Ascending aorta (tissue), 2 donors: ENCODE data around the gene WDR82. TPM values are rescaled to one million over a fixed set of nuclear protein-coding genes. Genes with fewer than 3 reads are reported as not detected.
A peak's percentile ranks its signal among the peaks of the same experiment; 100 is the strongest.

Source experiments
- DNase-seq, 2 donors: peaks; one replicate each; pipeline ENCODE4 v3.0.0-alpha.2; 2019; ENCODE audit warnings: low spot score in 2 of 2
- H3K27ac ChIP-seq, 2 donors: fragments of 200-600 bp; sonication (generic); one replicate each; pipeline ENCODE4 v1.5.1; 2016 to 2017; ENCODE audit warnings: mild to moderate bottlenecking in 1 of 2
- H3K27me3 ChIP-seq: fragments of 200-600 bp; sonication (generic); one replicate; pipeline ENCODE4 v1.5.1; 2017
- H3K36me3 ChIP-seq, 2 donors: fragments of 200-600 bp; sonication (generic); one replicate each; pipeline ENCODE4 v1.5.1; 2016
- H3K4me1 ChIP-seq, 2 donors: fragments of 200-600 bp; sonication (generic); one replicate each; pipeline ENCODE4 v1.5.1; 2016 to 2017; ENCODE audit warnings: mild to moderate bottlenecking in 1 of 2
- H3K4me3 ChIP-seq, 2 donors: fragments of 200-600 bp; sonication (generic); one replicate each; pipeline ENCODE4 v1.5.1; 2016 to 2017; ENCODE audit warnings: mild to moderate bottlenecking in 1 of 2
- H3K9me3 ChIP-seq, 2 donors: fragments of 200-600 bp; sonication (generic); one replicate each; pipeline ENCODE4 v1.5.1; 2016
- intact Hi-C: fragments of 100-400 bp; cut with DNase I; formaldehyde crosslinking; loops from one replicate; pipeline ENCODE4 v1.15.1; 2023
- total RNA-seq: library from RNA; depleted of rRNA; stranded (reverse); fragments of >200 nt; gene quantifications from one replicate; pipeline ENCODE4 v1.1.0, GENCODE V29; 2016
- TF ChIP-seq, protein P1 (sequence below), 3 experiments: fragments of 200-600 bp in 2 of 3; fragments of 450-650 bp in 1 of 3; sonication (generic) in 2 of 3; IDR thresholded peaks; one replicate each; pipeline ENCODE4 v1.5.1; 2016 to 2019; ENCODE audit warnings: antibody characterized with exemption in 3 of 3, mild to moderate bottlenecking in 1 of 3, moderate library complexity in 1 of 3

WDR82 gene
- total RNA-seq, 1 donor from 2014 or later = 42.0 TPM

DNA sequence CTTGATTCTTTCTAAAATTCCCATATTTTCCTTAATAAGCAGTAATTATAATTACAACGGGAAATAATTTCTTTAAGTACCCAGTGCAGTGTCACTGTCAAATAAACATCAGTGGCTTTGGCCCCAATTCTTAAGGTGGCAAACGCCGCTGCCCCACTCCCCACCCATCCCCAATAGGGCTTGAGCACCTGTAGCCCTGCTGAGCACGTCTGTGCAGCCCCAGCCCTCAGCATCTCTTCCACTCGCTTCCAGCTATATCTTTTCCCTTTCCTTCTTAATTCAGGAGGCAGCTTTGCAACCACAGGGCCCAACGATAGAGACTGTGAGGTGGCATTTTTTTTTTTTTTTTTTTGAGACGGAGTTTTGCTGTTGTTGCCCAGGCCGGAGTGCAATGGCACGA, 23.8 kb downstream of the WDR82 start:
- H3K9me3 ChIP-seq = no peaks in the 10 kb centered on the region
- H3K36me3 ChIP-seq = peaks cover 82 to 92% of the 10 kb centered on the region in 2 donors
- TF ChIP-seq, protein P1, sequence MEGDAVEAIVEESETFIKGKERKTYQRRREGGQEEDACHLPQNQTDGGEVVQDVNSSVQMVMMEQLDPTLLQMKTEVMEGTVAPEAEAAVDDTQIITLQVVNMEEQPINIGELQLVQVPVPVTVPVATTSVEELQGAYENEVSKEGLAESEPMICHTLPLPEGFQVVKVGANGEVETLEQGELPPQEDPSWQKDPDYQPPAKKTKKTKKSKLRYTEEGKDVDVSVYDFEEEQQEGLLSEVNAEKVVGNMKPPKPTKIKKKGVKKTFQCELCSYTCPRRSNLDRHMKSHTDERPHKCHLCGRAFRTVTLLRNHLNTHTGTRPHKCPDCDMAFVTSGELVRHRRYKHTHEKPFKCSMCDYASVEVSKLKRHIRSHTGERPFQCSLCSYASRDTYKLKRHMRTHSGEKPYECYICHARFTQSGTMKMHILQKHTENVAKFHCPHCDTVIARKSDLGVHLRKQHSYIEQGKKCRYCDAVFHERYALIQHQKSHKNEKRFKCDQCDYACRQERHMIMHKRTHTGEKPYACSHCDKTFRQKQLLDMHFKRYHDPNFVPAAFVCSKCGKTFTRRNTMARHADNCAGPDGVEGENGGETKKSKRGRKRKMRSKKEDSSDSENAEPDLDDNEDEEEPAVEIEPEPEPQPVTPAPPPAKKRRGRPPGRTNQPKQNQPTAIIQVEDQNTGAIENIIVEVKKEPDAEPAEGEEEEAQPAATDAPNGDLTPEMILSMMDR (IDR thresholded peaks at IDR 0.05) = no peak
- H3K4me3 ChIP-seq = no peak overlapping the region
- H3K4me1 ChIP-seq = no peaks in the 10 kb centered on the region
- H3K27ac ChIP-seq = no peak overlapping the region
- peak in 1 of 2 donors; percentile 53 for DNase-seq
- intact Hi-C loops = no loop called here
- H3K27me3 ChIP-seq = no peaks in the 10 kb centered on the region

GRCh38 chr3:52253314-52254304, 24.8 kb downstream of the WDR82 start:
- no peak for DNase-seq
- TF ChIP-seq, protein P1 (IDR thresholded peaks at IDR 0.05) = no peak
- H3K9me3 ChIP-seq = no peaks in the 10 kb centered on the region
- H3K4me1 ChIP-seq = no peaks in the 10 kb centered on the region
- no peaks in the 10 kb centered on the region for H3K27me3 ChIP-seq
- H3K36me3 ChIP-seq = peaks cover 78 to 82% of the 10 kb centered on the region in 2 donors
- intact Hi-C loops = no loop called here
- H3K4me3 ChIP-seq = no peak overlapping the region
- H3K27ac ChIP-seq = peak overlapping the region; percentile 35 to 48

DNA sequence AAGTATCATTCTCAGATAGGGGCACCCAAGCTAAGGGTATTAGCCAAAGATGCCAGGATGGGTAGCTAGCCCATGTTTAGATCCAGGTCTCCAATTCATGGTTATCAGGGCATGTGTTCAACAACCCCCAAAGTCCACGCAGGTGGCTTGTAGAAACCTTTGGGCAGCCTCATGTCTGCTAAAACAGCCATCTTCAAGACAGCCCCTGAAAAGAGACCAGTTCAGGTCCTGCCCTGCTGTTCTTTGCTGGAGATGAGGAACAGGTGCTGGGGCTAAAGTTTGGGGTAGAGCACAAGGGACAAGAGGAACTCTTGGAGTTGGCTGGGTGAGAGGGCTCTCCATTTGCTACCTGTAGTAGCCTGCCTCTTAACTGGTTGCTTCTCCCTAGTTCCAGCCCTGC, 28.3 kb downstream of the WDR82 start:
- Histone ChIP-seq H3K4me1 (peaks cover 0 to 6% of the 10 kb centered on the region in 2 donors), H3K27me3 (no peaks in the 10 kb centered on the region), H3K9me3 (no peaks in the 10 kb centered on the region), H3K36me3 (peaks cover 45 to 47% of the 10 kb centered on the region in 2 donors), H3K27ac (no peak overlapping the region), H3K4me3 (no peak overlapping the region)
- DNase-seq = peak in 1 of 2 donors; percentile 52
- intact Hi-C loops = no loop called here
- TF ChIP-seq, protein P1 (IDR thresholded peaks at IDR 0.05) = no peak

DNA sequence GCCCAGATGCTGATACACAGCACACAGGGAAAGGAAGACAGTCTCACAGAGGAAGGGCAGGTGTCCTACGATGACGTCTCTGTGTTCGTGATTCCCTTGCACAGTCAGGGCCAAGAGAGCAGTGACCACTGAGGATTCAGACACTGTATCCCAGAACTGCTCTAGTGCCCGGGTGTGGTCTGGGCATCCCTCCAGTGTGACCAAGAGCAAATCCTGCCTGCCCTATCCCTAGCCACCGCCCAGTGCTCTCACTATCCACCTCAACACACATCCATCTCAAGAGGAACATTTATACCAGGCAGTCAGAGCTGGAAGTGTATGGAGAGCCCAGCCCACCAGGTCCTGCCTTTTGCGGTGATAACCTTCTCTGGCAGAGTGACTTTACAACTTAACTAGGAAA, 28.8 kb downstream of the WDR82 start:
- H3K36me3 ChIP-seq = peaks cover 42 to 44% of the 10 kb centered on the region in 2 donors
- peak in 1 of 2 donors; percentile 61 for DNase-seq
- TF ChIP-seq, protein P1 (IDR thresholded peaks at IDR 0.05) = no peak
- peaks cover 0 to 9% of the 10 kb centered on the region in 2 donors for H3K4me1 ChIP-seq
- no peak overlapping the region for H3K4me3 ChIP-seq
- no peaks in the 10 kb centered on the region for H3K27me3 ChIP-seq
- no peak overlapping the region for H3K27ac ChIP-seq
- no peaks in the 10 kb centered on the region for H3K9me3 ChIP-seq
- intact Hi-C loops = no loop called here

DNA sequence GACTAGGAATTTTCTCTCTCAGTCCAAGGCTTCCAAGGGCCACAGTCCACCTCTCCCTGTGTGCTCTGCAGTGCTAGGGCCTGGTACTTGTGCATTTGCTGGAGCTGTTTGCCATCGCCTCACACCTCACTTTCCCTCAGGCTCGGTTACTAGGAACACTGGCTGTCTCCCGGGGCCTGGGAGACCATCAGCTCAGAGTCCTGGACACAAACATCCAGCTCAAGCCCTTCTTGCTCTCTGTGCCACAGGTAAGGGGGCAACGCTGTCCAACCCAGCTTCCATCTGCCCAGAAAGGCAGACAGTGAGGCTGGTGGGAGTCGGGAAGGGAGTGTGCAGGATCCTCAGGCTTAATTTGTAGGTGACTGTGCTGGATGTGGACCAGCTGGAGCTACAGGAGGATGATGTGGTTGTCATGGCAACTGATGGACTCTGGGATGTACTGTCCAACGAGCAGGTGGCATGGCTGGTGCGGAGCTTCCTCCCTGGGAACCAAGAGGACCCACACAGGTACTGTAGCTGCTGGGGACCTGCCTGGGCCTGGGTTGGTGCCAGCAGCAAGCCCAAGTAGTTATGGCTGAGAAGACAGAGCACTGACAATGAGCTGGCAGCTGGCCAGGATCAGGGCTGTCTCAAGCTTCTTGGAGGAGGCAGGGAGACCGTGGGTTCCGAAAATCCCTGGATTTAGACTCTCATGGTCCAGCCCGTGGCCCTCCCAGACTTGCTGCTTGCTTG, 29.5 kb downstream of the WDR82 start:
- Histone ChIP-seq H3K36me3 (peaks cover 37 to 39% of the 10 kb centered on the region in 2 donors), H3K27ac (no peak overlapping the region), H3K4me1 (peaks cover 0 to 14% of the 10 kb centered on the region in 2 donors), H3K9me3 (no peaks in the 10 kb centered on the region), H3K4me3 (no peak overlapping the region), H3K27me3 (no peaks in the 10 kb centered on the region)
- intact Hi-C loops = no loop called here
- DNase-seq = peak in 1 of 2 donors; percentile 67
- TF ChIP-seq, protein P1 (IDR thresholded peaks at IDR 0.05) = no peak
